Measurements from ENCODE around the gene ETFB. TPM values are rescaled to one million over a fixed set of nuclear protein-coding genes. Genes with fewer than 3 reads are reported as not detected.
A peak's percentile ranks its signal among the peaks of the same experiment; 100 is the strongest.
"Not testable (repeated sequence)": the region's sequence is repeated elsewhere in the genome, so short reads cannot be mapped to it uniquely, and the experiment has no call there.

Gene ETFB
- total RNA-seq, 1 experiment from 2014 or later, result 204 TPM

DNA sequence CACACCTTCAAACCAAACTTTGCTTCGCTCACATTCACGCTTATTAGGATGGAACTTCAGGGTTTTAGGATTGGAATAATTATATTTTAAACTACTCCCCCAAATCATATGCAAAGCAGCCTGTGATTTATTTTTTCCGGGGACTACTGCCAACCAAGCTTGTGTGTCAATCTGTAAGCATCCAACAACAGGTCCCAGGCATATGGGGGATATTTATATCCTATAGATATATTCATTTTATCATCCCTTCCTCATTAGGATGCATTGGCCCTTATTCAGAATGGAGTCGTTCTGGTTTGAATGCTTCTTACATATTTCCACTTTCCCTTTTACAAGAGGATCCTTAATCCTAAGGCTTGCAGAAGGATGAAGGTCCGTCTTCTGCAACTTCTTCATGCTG lies 33.0 kb upstream of the ETFB start:
- H3K9me3 ChIP-seq (ENCODE audit: insufficient read depth, low read depth), result peaks cover 6% of the 10 kb centered on the region; the same call in 1 of the 2 replicates
- TF ChIP-seq EZH2 (IDR thresholded peaks at IDR 0.05; ENCODE audit: low read depth), result no peak
- TF ChIP-seq, protein P1, sequence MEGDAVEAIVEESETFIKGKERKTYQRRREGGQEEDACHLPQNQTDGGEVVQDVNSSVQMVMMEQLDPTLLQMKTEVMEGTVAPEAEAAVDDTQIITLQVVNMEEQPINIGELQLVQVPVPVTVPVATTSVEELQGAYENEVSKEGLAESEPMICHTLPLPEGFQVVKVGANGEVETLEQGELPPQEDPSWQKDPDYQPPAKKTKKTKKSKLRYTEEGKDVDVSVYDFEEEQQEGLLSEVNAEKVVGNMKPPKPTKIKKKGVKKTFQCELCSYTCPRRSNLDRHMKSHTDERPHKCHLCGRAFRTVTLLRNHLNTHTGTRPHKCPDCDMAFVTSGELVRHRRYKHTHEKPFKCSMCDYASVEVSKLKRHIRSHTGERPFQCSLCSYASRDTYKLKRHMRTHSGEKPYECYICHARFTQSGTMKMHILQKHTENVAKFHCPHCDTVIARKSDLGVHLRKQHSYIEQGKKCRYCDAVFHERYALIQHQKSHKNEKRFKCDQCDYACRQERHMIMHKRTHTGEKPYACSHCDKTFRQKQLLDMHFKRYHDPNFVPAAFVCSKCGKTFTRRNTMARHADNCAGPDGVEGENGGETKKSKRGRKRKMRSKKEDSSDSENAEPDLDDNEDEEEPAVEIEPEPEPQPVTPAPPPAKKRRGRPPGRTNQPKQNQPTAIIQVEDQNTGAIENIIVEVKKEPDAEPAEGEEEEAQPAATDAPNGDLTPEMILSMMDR (conservative IDR thresholded peaks at IDR 0.05), result no peak
- BruUV-seq (replicated peaks), result no TSS peak
- CTCF ChIA-PET, result interaction anchor here (0.6 kb wide), 1 partner anchor 58 kb away, joined by 3 read pairs; no protein-coding TSS in a partner anchor
- H3K4me3 ChIP-seq, result no peak overlapping the region
- POLR2A ChIA-PET (ENCODE audit: unreplicated experiment), result no interaction called here
- no peaks in the 10 kb centered on the region for H3K36me3 ChIP-seq (ENCODE audit: low read depth)
- peaks cover 7% of the 10 kb centered on the region; the same call in 1 of the 2 replicates for H3K79me2 ChIP-seq (ENCODE audit: low read depth)
- peaks cover 10% of the 10 kb centered on the region for H3K4me1 ChIP-seq (replicated peaks; ENCODE audit: insufficient read depth)
- H3K27me3 ChIP-seq (ENCODE audit: insufficient read depth, low read depth), result no peaks in the 10 kb centered on the region
- no peak overlapping the region for H3K27ac ChIP-seq
- H4K20me1 ChIP-seq (ENCODE audit: insufficient read depth), result no peaks in the 10 kb centered on the region
- DNase-seq, result no peak
- H2AFZ ChIP-seq, result no peak overlapping the region
- no peak overlapping the region for H3K4me2 ChIP-seq
- no peaks in the 10 kb centered on the region for H3F3A ChIP-seq (ENCODE audit: insufficient read depth, low read depth)
- intact Hi-C loops (cut with micrococcal nuclease; ENCODE audit: unreplicated experiment), result loop anchor here (2.0 kb wide), 1 partner anchor 40 kb away; no protein-coding TSS in a partner anchor
- no peaks in the 10 kb centered on the region for H3K9me2 ChIP-seq (ENCODE audit: insufficient read depth)

DNA sequence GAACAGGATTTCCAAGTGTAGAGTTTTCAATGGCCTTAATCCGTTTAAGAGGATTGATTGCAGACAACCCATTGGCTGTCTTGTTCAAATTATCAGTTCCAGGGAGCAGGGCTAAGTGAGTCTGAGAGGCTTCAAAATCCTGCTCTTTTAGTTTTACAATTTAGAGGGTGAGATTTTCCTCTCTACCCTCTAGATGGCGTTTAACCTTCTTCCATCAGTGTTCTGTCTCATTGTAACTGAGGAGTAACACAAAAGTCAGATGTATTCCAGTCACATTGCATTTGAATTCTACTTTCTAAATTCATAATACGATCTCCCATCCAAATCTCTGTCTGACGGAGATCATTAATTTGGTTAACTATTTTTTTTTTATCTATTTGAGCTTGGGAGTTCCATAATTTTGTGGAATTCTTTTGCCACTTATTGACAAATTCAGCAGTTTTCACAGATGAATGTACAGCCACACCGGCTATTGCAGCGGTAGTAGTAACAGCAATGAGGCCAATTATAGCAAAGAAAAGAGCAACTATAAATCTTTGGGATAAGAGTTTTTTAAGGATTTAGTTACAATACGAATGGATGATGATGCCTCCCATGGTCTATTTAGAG lies 32.0 kb upstream of the ETFB start:
- Histone ChIP-seq H3K9me2 (ENCODE audit: insufficient read depth) (no peaks in the 10 kb centered on the region), H3K4me2 (no peak overlapping the region), H3K4me1 (replicated peaks; ENCODE audit: insufficient read depth) (peaks cover 10% of the 10 kb centered on the region), H3K4me3 (no peak overlapping the region), H3K9me3 (ENCODE audit: insufficient read depth, low read depth) (peaks cover 6% of the 10 kb centered on the region; the same call in 1 of the 2 replicates), H3F3A (ENCODE audit: insufficient read depth, low read depth) (peaks cover 5% of the 10 kb centered on the region), H4K20me1 (ENCODE audit: insufficient read depth) (no peaks in the 10 kb centered on the region), H3K27ac (no peak overlapping the region), H3K27me3 (ENCODE audit: insufficient read depth, low read depth) (no peaks in the 10 kb centered on the region), H3K36me3 (ENCODE audit: low read depth) (no peaks in the 10 kb centered on the region), H3K79me2 (ENCODE audit: low read depth) (peaks cover 7% of the 10 kb centered on the region; the same call in 1 of the 2 replicates), H2AFZ (no peak overlapping the region)
- TF ChIP-seq EZH2 (IDR thresholded peaks at IDR 0.05; ENCODE audit: low read depth), result no peak
- TF ChIP-seq, protein P1 (conservative IDR thresholded peaks at IDR 0.05), result peak; percentile 67
- ChIA-PET CTCF (interaction anchor here (0.6 kb wide), 2 partner anchors 39 to 742 kb away, joined by 3 read pairs; no protein-coding TSS in a partner anchor), POLR2A (ENCODE audit: unreplicated experiment) (no interaction called here)
- no peak for DNase-seq
- intact Hi-C loops (cut with micrococcal nuclease; ENCODE audit: unreplicated experiment), result loop anchor here (2.0 kb wide), 1 partner anchor 41 kb away; no protein-coding TSS in a partner anchor
- BruUV-seq (replicated peaks), result no TSS peak

DNA sequence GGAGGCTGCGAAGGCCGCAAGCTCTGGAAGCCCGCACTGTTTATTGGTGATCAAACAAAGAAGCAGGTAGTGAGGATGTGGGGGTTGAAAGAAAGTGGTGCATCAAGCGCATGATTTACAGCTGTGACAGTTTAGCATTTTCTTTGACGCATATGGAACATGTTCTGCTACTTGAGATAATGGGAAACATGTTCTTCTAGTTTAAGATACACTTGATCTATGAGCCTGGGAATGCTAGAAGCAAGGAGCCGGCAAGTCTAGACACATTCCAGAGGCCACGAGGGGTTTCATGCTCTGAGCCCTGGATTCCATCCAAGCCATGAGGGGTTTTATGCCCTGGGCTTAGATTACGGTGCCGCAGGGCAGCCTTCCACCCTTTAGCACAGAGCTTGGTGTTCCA lies 31.3 kb upstream of the ETFB start:
- CTCF ChIA-PET; BruUV-seq (replicated peaks): not testable (repeated sequence)

More for the DNA sequence above, 31.3 kb upstream of the ETFB start:
- POLR2A ChIA-PET (ENCODE audit: unreplicated experiment); H3K27me3 ChIP-seq (ENCODE audit: insufficient read depth, low read depth); H3F3A ChIP-seq (ENCODE audit: insufficient read depth, low read depth); H3K4me3 ChIP-seq; H3K27ac ChIP-seq; H3K36me3 ChIP-seq (ENCODE audit: low read depth); H2AFZ ChIP-seq; H3K9me2 ChIP-seq (ENCODE audit: insufficient read depth); H3K4me2 ChIP-seq; DNase-seq; H3K9me3 ChIP-seq (ENCODE audit: insufficient read depth, low read depth); H4K20me1 ChIP-seq (ENCODE audit: insufficient read depth); intact Hi-C loops (cut with micrococcal nuclease; ENCODE audit: unreplicated experiment); H3K79me2 ChIP-seq (ENCODE audit: low read depth): not testable (repeated sequence)
- H3K4me1 ChIP-seq (replicated peaks; ENCODE audit: insufficient read depth), result peaks cover 10% of the 10 kb centered on the region

Data from PC-9 (cell line).